Heart left ventricle (tissue), 16 donors: Measurements from ENCODE around the gene TAPBPL. TPM values are rescaled to one million over a fixed set of nuclear protein-coding genes. Genes with fewer than 3 reads are reported as not detected.

Experiments used
- ATAC-seq, 4 donors: fragments of 200-7000 bp; cut with Tn5 transposase; one replicate each; pipeline ENCODE4 v1.9.1; 2020 to 2022; ENCODE audit warnings: moderate library complexity in 4 of 4, mild to moderate bottlenecking in 3 of 4, moderate number of reproducible peaks in 1 of 4
- DNase-seq, 5 donors: peaks; one replicate each; pipeline ENCODE4 v3.0.0-alpha.2; 2020
- H3K27ac ChIP-seq, 12 donors: fragments of 200-600 bp; sonication (generic) in 4 of 12; one replicate each; pipeline versions ENCODE4 v1.5.0 to v1.8.0; 2016 to 2022; ENCODE audit warnings: mild to moderate bottlenecking in 2 of 12
- H3K27me3 ChIP-seq, 9 donors: fragments of 200-600 bp; sonication (generic) in 2 of 9; one replicate each; pipeline versions ENCODE4 v1.5.1 to v1.8.0; 2016 to 2022; ENCODE audit warnings: mild to moderate bottlenecking in 3 of 9
- H3K36me3 ChIP-seq, 9 donors: fragments of 200-600 bp; sonication (generic) in 2 of 9; one replicate each; pipeline versions ENCODE4 v1.5.0 to v1.8.0; 2018 to 2022; ENCODE audit warnings: mild to moderate bottlenecking in 2 of 9
- H3K4me1 ChIP-seq, 12 donors: fragments of 200-600 bp; sonication (generic) in 4 of 12; one replicate each; pipeline versions ENCODE4 v1.5.0 to v1.8.0; 2016 to 2022; ENCODE audit warnings: mild to moderate bottlenecking in 3 of 12
- H3K4me3 ChIP-seq, 12 donors: fragments of 200-600 bp; sonication (generic) in 4 of 12; one replicate each; pipeline versions ENCODE4 v1.5.0 to v1.8.0; 2017 to 2022; ENCODE audit warnings: mild to moderate bottlenecking in 9 of 12, moderate library complexity in 4 of 12
- H3K9me3 ChIP-seq, 12 donors: fragments of 200-600 bp; sonication (generic) in 4 of 12; one replicate each; pipeline versions ENCODE4 v1.5.0 to v1.8.0; 2016 to 2022; ENCODE audit warnings: mild to moderate bottlenecking in 1 of 12
- CTCF ChIP-seq, 12 donors: fragments of 200-600 bp; sonication (generic) in 4 of 12; IDR thresholded peaks; one replicate each; pipeline versions ENCODE4 v1.5.0 to v1.8.0; 2018 to 2022; ENCODE audit warnings: antibody characterized with exemption in 12 of 12, mild to moderate bottlenecking in 5 of 12
- POLR2A ChIP-seq, 2 donors: fragments of 450-650 bp; IDR thresholded peaks; one replicate each; pipeline ENCODE4 v1.6.1; 2017; ENCODE audit warnings: antibody characterized with exemption in 2 of 2, mild to moderate bottlenecking in 2 of 2, moderate library complexity in 2 of 2
- WGBS, 4 donors: extraction: QIAGEN DNeasy Blood & Tissue Kit in 2 of 4; methylation state at CpG; one replicate each; pipeline versions ENCODE4 v1.1.5 to v1.1.7; 2013 to 2018; 5-methylcytosine and 5-hydroxymethylcytosine counted together
- intact Hi-C, 10 donors: fragments of 100-400 bp; cut with DNase I; formaldehyde crosslinking; loops; one replicate each; pipeline versions ENCODE4 v1.11.1 to v1.14.2; 2022
- polyA plus RNA-seq, 2 donors: library from polyadenylated mRNA; stranded (reverse); fragments of 200-250 nt; gene quantifications; one replicate each; pipeline ENCODE4 v1.2.3, GENCODE V29; 2013
- total RNA-seq, 9 donors: library from RNA; depleted of rRNA in 2 of 9; stranded (reverse); fragments of >200 nt in 2 of 9; fragmentation: NEBNext Ultra II Directional in 3 of 9; extraction: Animal tissue kit (Norgen Biotek cat#: 25700) in 3 of 9; gene quantifications; one replicate each; pipeline versions ENCODE4 v1.1.0 to v1.2.4, GENCODE V29; 2016 to 2023
- donor health status: ischemic (EF 13 %, LVEDD 7.1; RV severe dilation, severe dysfunction).
- donor health status: healthy with polysubstance abuse.
- donor health status: DM: no; HTN: yes; CAD: no.
- donor health status: DM: no; HTN: no; CAD: no.
- donor health status: ischemic (EF 25% LVEDD 6.9; RV normal size, moderate dysfunction).
- donor health status: ischemic (EF 25% LVEDD 5.7; RV mildly dilated, moderate dysfunction).
- donor health status: healthy.
- donor health status: DM: yes; HTN: yes; CAD: no.
- donor health status: ischemic (EF 35%, LVEDD 5.7; RV mildly dilated, moderate dysfunction).
- donor health status: nonischemic (EF 11% LVEDD 7.7; RV severe dilation, severe dysfunction).
- donor health status: DM: yes; HTN: yes; CAD: no.
- donor health status: PGD.
- donor health status: ischemic (EF 29% LVEDD 5.4; RV normal size, mild dysfunction).
- donor health status: nonischemic (EF 23%, LVEDD 6.1; RV moderate dilation, normal function).

The TAPBPL gene
- total and polyA plus RNA-seq, 11 donors: 5.4 to 55.6 (median 13.9) TPM

GRCh38 chr12:6435961-6436715 is 15.7 kb upstream of the TAPBPL start:
- 87 to 95% (median 91%) methylated on average over 13 of the region's 13 CpGs for whole genome bisulfite sequencing, 4 donors
- H3K27me3 ChIP-seq: no peaks in the 10 kb centered on the region
- intact Hi-C loops: no loop called here
- no peaks in the 10 kb centered on the region for H3K9me3 ChIP-seq
- DNase-seq (no peak), ATAC-seq (no peak)
- no peak overlapping the region for H3K4me3 ChIP-seq
- H3K36me3 ChIP-seq: peaks cover 0 to 14% (median 0%) of the 10 kb centered on the region in 9 donors
- no peak for TF ChIP-seq POLR2A (IDR thresholded peaks at IDR 0.05)
- TF ChIP-seq CTCF (IDR thresholded peaks at IDR 0.05): no peak
- peaks cover 0 to 4% (median 0%) of the 10 kb centered on the region in 12 donors for H3K4me1 ChIP-seq
- H3K27ac ChIP-seq: no peak overlapping the region

- DNase-seq: no peak
- H3K4me3 ChIP-seq: no peak overlapping the region
- H3K27me3 ChIP-seq: no peaks in the 10 kb centered on the region
- intact Hi-C loops: no loop called here
- no peak for ATAC-seq
- no peak overlapping the region for H3K27ac ChIP-seq
- WGBS, 4 donors: 89 to 96% (median 93%) methylated on average over 3 of the region's 3 CpGs
- TF ChIP-seq POLR2A (IDR thresholded peaks at IDR 0.05): no peak
- TF ChIP-seq CTCF (IDR thresholded peaks at IDR 0.05): no peak
- no peaks in the 10 kb centered on the region for H3K4me1 ChIP-seq
- H3K36me3 ChIP-seq: peaks cover 0 to 17% (median 0%) of the 10 kb centered on the region in 9 donors
- no peaks in the 10 kb centered on the region for H3K9me3 ChIP-seq
Observed at GRCh38 chr12:6437586-6437985, 14.3 kb upstream of the TAPBPL start.

- ATAC-seq: no peak
- DNase-seq: no peak
- H3K4me1 ChIP-seq: no peaks in the 10 kb centered on the region
- H3K4me3 ChIP-seq: no peak overlapping the region
- intact Hi-C loops: no loop called here
- H3K9me3 ChIP-seq: no peaks in the 10 kb centered on the region
- H3K27me3 ChIP-seq: no peaks in the 10 kb centered on the region
- WGBS, 4 donors: 88 to 94% (median 91%) methylated on average over 12 of the region's 12 CpGs
- TF ChIP-seq CTCF (IDR thresholded peaks at IDR 0.05) (no peak), POLR2A (IDR thresholded peaks at IDR 0.05) (no peak)
- H3K36me3 ChIP-seq: peaks cover 0 to 17% (median 0%) of the 10 kb centered on the region in 9 donors
- no peak overlapping the region for H3K27ac ChIP-seq
Observed at GRCh38 chr12:6438345-6438744, 13.5 kb upstream of the TAPBPL start.

DNA sequence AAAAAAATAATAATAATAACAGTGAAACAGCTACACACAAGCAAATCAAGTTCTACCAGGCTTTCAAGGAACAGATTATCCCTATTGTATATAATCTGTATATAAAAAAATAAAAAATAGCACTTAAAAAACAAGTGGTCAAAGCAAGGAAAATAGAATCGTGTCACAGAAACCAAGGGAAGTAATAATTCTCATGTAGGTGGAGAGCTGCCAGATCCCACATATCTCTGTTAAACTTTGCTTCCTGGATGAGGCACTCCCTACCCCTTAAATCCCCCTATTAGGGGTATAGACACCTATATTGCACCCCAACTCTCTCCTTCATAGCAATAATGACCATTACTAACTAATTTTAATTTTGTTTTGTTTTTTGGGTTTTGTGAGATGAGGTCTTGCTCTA is 11.5 kb upstream of the TAPBPL start:
- H3K4me3 ChIP-seq: no peak overlapping the region
- no peak for TF ChIP-seq POLR2A (IDR thresholded peaks at IDR 0.05)
- no peak for TF ChIP-seq CTCF (IDR thresholded peaks at IDR 0.05)
- no peak for DNase-seq
- 43 to 59% (median 53%) methylated on average over 1 of the region's 1 CpG for WGBS, 4 donors
- H3K36me3 ChIP-seq: peaks cover 0 to 24% (median 0%) of the 10 kb centered on the region in 9 donors
- no peaks in the 10 kb centered on the region for H3K4me1 ChIP-seq
- no peak overlapping the region for H3K27ac ChIP-seq
- ATAC-seq: no peak
- intact Hi-C loops: no loop called here
- H3K9me3 ChIP-seq: no peaks in the 10 kb centered on the region
- no peaks in the 10 kb centered on the region for H3K27me3 ChIP-seq
